ENCODE measurements around the gene PCF11.

Gene PCF11

GRCh38 chr11:83170865-83171264 is 13.9 kb downstream of the PCF11 start:
- H3K27me3 ChIP-seq (ENCODE audit: insufficient read depth, low read depth, severe bottlenecking) = no peaks in the 10 kb centered on the region
- TF ChIP-seq, protein P1, sequence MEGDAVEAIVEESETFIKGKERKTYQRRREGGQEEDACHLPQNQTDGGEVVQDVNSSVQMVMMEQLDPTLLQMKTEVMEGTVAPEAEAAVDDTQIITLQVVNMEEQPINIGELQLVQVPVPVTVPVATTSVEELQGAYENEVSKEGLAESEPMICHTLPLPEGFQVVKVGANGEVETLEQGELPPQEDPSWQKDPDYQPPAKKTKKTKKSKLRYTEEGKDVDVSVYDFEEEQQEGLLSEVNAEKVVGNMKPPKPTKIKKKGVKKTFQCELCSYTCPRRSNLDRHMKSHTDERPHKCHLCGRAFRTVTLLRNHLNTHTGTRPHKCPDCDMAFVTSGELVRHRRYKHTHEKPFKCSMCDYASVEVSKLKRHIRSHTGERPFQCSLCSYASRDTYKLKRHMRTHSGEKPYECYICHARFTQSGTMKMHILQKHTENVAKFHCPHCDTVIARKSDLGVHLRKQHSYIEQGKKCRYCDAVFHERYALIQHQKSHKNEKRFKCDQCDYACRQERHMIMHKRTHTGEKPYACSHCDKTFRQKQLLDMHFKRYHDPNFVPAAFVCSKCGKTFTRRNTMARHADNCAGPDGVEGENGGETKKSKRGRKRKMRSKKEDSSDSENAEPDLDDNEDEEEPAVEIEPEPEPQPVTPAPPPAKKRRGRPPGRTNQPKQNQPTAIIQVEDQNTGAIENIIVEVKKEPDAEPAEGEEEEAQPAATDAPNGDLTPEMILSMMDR (IDR thresholded peaks at IDR 0.05; ENCODE audit: low read depth, low read length) = no peak
- H3K36me3 ChIP-seq = peaks cover 95% of the 10 kb centered on the region
- no peak overlapping the region for H3K4me3 ChIP-seq (ENCODE audit: low read depth, low read length)
- no peak overlapping the region for H3K27ac ChIP-seq
- DNase-seq = no peak
- no peaks in the 10 kb centered on the region for H3K9me3 ChIP-seq (ENCODE audit: severe bottlenecking)

DNA sequence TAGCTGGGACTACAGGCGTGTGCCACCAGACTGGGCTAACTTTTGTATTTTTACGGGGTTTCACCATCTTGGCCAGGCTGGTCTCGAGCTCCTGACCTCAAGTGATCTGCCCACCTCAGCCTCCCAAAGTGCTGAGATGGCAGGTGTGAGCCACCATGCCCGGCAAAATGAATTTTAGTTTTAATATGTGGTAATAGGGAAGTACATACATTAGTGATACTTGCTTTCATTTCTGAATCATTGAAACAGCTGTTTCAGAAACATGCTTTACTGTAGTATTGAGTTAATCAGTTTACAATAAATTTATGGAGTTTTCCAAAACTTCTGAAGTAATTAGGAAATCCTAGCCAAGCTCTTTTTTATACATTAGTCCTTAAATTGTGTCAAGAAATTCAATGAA is 15.6 kb downstream of the PCF11 start:
- TF ChIP-seq, protein P1 (IDR thresholded peaks at IDR 0.05; ENCODE audit: low read depth, low read length) = no peak
- Histone ChIP-seq H3K27ac (no peak overlapping the region), H3K4me3 (ENCODE audit: low read depth, low read length) (no peak overlapping the region), H3K27me3 (ENCODE audit: insufficient read depth, low read depth, severe bottlenecking) (no peaks in the 10 kb centered on the region), H3K9me3 (ENCODE audit: severe bottlenecking) (no peaks in the 10 kb centered on the region), H3K36me3 (peaks cover 92% of the 10 kb centered on the region)
- no peak for DNase-seq

DNA sequence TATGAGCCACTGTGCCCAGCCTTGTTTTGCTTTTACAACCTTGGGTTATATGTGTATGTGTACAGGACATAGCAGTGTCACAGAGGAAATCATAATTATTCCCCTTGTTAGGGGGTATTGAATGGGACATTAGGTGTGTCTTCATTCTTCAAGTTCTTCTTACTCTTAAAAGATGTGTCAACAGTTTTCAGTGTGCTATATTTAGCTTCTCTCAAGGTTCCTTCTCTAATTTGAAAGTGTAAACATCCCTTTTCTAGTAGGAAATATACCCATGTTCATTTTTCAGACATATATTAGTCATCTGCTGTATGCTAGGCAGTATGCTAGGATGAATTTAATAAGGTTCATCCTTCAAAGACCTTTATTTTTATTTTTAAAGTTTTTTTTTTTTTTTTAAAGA is 17.1 kb downstream of the PCF11 start:
- TF ChIP-seq, protein P1 (IDR thresholded peaks at IDR 0.05; ENCODE audit: low read depth, low read length) = no peak
- Histone ChIP-seq H3K27me3 (ENCODE audit: insufficient read depth, low read depth, severe bottlenecking) (no peaks in the 10 kb centered on the region), H3K36me3 (peaks cover 89% of the 10 kb centered on the region), H3K4me3 (ENCODE audit: low read depth, low read length) (no peak overlapping the region), H3K27ac (no peak overlapping the region), H3K9me3 (ENCODE audit: severe bottlenecking) (no peaks in the 10 kb centered on the region)
- DNase-seq = no peak

DNA sequence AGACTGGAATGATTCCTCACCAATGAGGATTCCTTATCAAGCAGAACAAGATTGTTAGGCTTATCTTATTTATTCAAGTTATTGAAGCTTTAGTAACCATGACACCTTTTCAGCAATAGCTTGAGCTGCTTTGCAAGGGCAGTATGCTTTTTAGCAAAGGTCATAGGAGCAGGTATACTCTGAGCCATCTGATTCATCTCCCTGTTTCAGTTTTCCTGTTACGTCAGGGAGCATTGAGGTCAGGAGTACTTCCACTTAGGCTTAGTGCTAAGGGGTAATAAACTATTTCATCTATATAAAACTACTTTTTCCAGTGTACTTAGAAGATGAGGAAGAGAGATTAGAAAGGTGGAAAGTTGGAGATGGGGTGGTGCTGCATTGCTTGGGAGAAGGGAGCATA is 18.9 kb downstream of the PCF11 start:
- no peak overlapping the region for H3K4me3 ChIP-seq (ENCODE audit: low read depth, low read length)
- no peak overlapping the region for H3K27ac ChIP-seq
- TF ChIP-seq, protein P1 (IDR thresholded peaks at IDR 0.05; ENCODE audit: low read depth, low read length) = no peak
- DNase-seq = no peak
- no peaks in the 10 kb centered on the region for H3K9me3 ChIP-seq (ENCODE audit: severe bottlenecking)
- H3K27me3 ChIP-seq (ENCODE audit: insufficient read depth, low read depth, severe bottlenecking) = no peaks in the 10 kb centered on the region
- H3K36me3 ChIP-seq = peaks cover 86% of the 10 kb centered on the region

DNA sequence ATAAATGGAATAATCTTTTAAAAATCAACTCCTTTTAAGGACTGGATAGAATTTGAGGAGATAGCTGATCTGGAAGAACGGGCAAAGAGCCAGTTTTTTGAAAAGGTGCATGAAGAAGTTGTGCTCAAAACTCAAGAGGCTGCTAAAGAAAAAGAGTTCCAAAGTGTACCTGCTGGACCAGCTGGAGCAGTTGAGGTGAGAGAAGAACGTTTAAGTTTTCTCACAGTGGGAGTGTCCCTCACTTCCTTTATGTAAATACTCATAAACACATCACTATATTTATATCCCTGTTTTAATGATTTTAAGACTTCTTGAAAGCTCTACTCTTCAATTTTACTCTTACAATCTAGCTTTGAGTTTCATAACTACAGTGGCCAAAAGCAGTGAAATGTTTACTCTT is 24.9 kb downstream of the PCF11 start:
- Histone ChIP-seq H3K27me3 (ENCODE audit: insufficient read depth, low read depth, severe bottlenecking) (no peaks in the 10 kb centered on the region), H3K27ac (no peak overlapping the region), H3K9me3 (ENCODE audit: severe bottlenecking) (no peaks in the 10 kb centered on the region), H3K4me3 (ENCODE audit: low read depth, low read length) (no peak overlapping the region), H3K36me3 (peaks cover 86% of the 10 kb centered on the region)
- DNase-seq = no peak
- TF ChIP-seq, protein P1 (IDR thresholded peaks at IDR 0.05; ENCODE audit: low read depth, low read length) = no peak

GRCh38 chr11:83185767-83186166 is 28.8 kb downstream of the PCF11 start:
- Histone ChIP-seq H3K9me3 (ENCODE audit: severe bottlenecking) (no peaks in the 10 kb centered on the region), H3K4me3 (ENCODE audit: low read depth, low read length) (no peak overlapping the region), H3K27me3 (ENCODE audit: insufficient read depth, low read depth, severe bottlenecking) (no peaks in the 10 kb centered on the region), H3K27ac (no peak overlapping the region), H3K36me3 (peaks cover 79% of the 10 kb centered on the region)
- TF ChIP-seq, protein P1 (IDR thresholded peaks at IDR 0.05; ENCODE audit: low read depth, low read length) = no peak
- no peak for DNase-seq

Data from WERI-Rb-1 (cell line).